A673 (cell line): ENCODE measurements around the gene CTNNA2. TPM values are rescaled to one million over a fixed set of nuclear protein-coding genes. Genes with fewer than 3 reads are reported as not detected.

Experiments
- BruUV-seq: library from RNA; stranded (reverse); fragments of 400-500 nt; replicated peaks from 2 replicates; lab custom pipeline; 2021; lab: Mats Ljungman, UMichigan
- CTCF ChIA-PET: fragments of 300-600 bp; sonication (Branson Sonifier 250); formaldehyde crosslinking; loops from one replicate; lab custom pipeline; 2022; ENCODE audit warnings: antibody characterized with exemption; lab: Charles Lee
- POLR2A ChIA-PET: fragments of 300-600 bp; sonication (Branson Sonifier 250); formaldehyde crosslinking; loops from one replicate; lab custom pipeline; 2022; ENCODE audit warnings: antibody characterized with exemption; ENCODE audit not compliant: low non-redundant PET; lab: Charles Lee
- DNase-seq: peaks from one replicate; pipeline ENCODE4 v3.0.0-alpha.2; 2015; ENCODE audit warnings: low spot score
- H3K27ac ChIP-seq: fragments of 200-600 bp; sonication (generic); 2 replicates; pipeline ENCODE4 v1.5.1; 2016; ENCODE audit warnings: mixed run types, low read depth, mild to moderate bottlenecking, mixed read lengths, antibody characterized with exemption, low read length; ENCODE audit not compliant: poor library complexity, severe bottlenecking
- H3K27me3 ChIP-seq: fragments of 200-600 bp; sonication (generic); replicated peaks from 2 replicates; pipeline ENCODE4 v1.6.1; 2017; ENCODE audit warnings: mixed run types, low read depth, mild to moderate bottlenecking, mixed read lengths, antibody characterized with exemption, low read length; ENCODE audit not compliant: insufficient read depth, poor library complexity
- H3K36me3 ChIP-seq: fragments of 200-600 bp; sonication (generic); 2 replicates; pipeline ENCODE4 v1.6.1; 2016; ENCODE audit warnings: mixed run types, mild to moderate bottlenecking, mixed read lengths, antibody characterized with exemption, low read length; ENCODE audit not compliant: insufficient read depth, poor library complexity, severe bottlenecking
- H3K4me1 ChIP-seq: fragments of 200-600 bp; sonication (generic); 2 replicates; pipeline ENCODE4 v1.6.1; 2017; ENCODE audit warnings: mixed run types, mild to moderate bottlenecking, mixed read lengths, antibody characterized with exemption, low read length; ENCODE audit not compliant: insufficient read depth, poor library complexity, severe bottlenecking
- H3K4me3 ChIP-seq: fragments of 200-600 bp; sonication (generic); 2 replicates; pipeline ENCODE4 v1.5.1; 2016; ENCODE audit warnings: low read depth, mixed run types, mild to moderate bottlenecking, mixed read lengths, low read length; ENCODE audit not compliant: poor library complexity, severe bottlenecking
- H3K9me3 ChIP-seq: fragments of 200-600 bp; sonication (generic); 2 replicates; pipeline ENCODE4 v1.6.1; 2016; ENCODE audit warnings: mixed run types, low read depth, mild to moderate bottlenecking, mixed read lengths, antibody characterized with exemption, low read length; ENCODE audit not compliant: poor library complexity, severe bottlenecking
- EZH2 ChIP-seq: fragments of 200-600 bp; sonication (generic); IDR thresholded peaks from 2 replicates; pipeline ENCODE4 v1.6.1; 2017; ENCODE audit warnings: borderline replicate concordance, low read depth, mild to moderate bottlenecking, mixed read lengths, antibody characterized with exemption, low read length; ENCODE audit not compliant: poor library complexity, severe bottlenecking
- intact Hi-C: fragments of 100-400 bp; cut with micrococcal nuclease; formaldehyde crosslinking; loops from one replicate; pipeline ENCODE4 v1.10.0; 2022; ENCODE audit not compliant: unreplicated experiment
- total RNA-seq: library from RNA; stranded (reverse); gene quantifications from 2 replicates; pipeline ENCODE4 v1.2.3, GENCODE V29; 2021
- TF ChIP-seq, protein P1 (sequence below): fragments of 300-800, 200-600 bp; sonication (generic); conservative IDR thresholded peaks from 2 replicates; pipeline ENCODE4 v1.5.1; 2017; ENCODE audit warnings: low read depth, mild to moderate bottlenecking, antibody characterized with exemption, low read length, moderate library complexity, mixed read lengths

Gene CTNNA2
- total RNA-seq, 1 experiment from 2014 or later = not detected

DNA sequence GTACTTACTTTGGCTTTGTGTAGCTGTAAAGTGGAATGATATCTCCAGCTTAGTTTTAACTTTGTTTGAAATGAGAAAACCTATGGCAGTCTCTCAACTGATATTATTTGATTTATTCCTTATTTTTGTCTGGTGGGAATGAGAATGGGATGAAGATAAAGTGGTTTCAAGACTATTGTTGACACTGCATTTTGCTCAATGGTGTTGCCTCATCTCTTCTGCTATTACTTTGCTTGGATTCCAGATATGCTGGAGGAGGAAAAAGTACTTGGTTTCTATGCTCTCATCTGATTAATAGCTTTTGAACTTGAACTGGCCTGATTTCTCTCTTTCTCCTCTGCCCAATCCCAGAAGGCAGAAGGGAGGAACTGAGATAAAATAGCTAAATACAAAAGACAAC lies 198.2 kb downstream of the CTNNA2 start:
- no TSS peak for BruUV-seq
- Histone ChIP-seq H3K4me1 (no peaks in the 10 kb centered on the region), H3K4me3 (no peak overlapping the region), H3K27ac (no peak overlapping the region), H3K36me3 (no peaks in the 10 kb centered on the region), H3K27me3 (no peaks in the 10 kb centered on the region), H3K9me3 (no peaks in the 10 kb centered on the region)
- ChIA-PET CTCF (no interaction called here), POLR2A (no interaction called here)
- intact Hi-C loops = no loop called here
- TF ChIP-seq, protein P1, sequence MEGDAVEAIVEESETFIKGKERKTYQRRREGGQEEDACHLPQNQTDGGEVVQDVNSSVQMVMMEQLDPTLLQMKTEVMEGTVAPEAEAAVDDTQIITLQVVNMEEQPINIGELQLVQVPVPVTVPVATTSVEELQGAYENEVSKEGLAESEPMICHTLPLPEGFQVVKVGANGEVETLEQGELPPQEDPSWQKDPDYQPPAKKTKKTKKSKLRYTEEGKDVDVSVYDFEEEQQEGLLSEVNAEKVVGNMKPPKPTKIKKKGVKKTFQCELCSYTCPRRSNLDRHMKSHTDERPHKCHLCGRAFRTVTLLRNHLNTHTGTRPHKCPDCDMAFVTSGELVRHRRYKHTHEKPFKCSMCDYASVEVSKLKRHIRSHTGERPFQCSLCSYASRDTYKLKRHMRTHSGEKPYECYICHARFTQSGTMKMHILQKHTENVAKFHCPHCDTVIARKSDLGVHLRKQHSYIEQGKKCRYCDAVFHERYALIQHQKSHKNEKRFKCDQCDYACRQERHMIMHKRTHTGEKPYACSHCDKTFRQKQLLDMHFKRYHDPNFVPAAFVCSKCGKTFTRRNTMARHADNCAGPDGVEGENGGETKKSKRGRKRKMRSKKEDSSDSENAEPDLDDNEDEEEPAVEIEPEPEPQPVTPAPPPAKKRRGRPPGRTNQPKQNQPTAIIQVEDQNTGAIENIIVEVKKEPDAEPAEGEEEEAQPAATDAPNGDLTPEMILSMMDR = no peak
- no peak for TF ChIP-seq EZH2
- DNase-seq = no peak

DNA sequence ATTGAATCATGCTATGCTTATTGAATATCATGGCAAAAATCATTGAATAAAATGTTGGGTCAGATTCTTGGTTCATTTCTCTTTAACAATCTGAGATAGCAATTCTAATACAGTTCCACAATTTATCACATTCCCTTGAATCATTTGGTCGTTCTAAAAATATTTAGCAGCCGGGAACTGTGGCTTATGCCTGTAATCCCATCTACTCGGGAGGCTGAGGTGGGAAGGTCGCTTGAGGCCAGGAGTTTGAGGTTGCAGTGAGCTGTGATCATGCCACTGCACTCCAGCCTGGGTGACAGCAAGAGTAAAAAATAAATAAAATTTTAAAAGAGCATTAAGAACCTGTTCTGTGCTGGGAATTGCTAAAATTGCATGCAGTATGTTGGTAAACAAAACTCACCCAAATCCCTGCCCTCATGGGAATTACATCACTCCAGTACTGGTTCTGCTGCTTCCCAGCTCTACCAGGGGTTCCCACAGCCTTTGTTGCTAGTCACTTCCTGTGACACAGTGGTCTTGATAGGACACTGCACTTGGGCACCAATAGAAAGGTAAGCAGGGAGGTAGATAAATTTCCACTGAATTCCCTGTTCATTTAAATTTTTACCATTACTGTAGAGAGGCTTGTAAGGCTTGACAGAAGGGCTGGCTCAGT lies 200.4 kb downstream of the CTNNA2 start:
- ChIA-PET POLR2A (no interaction called here), CTCF (no interaction called here)
- intact Hi-C loops = no loop called here
- no peak overlapping the region for H3K4me3 ChIP-seq
- no peaks in the 10 kb centered on the region for H3K36me3 ChIP-seq
- H3K27me3 ChIP-seq = no peaks in the 10 kb centered on the region
- no TSS peak for BruUV-seq
- no peak for DNase-seq
- no peaks in the 10 kb centered on the region for H3K4me1 ChIP-seq
- H3K9me3 ChIP-seq = no peaks in the 10 kb centered on the region
- H3K27ac ChIP-seq = no peak overlapping the region
- TF ChIP-seq EZH2 = no peak
- TF ChIP-seq, protein P1 = no peak

GRCh38 chr2:79714283-79714682 lies 201.4 kb downstream of the CTNNA2 start:
- intact Hi-C loops = no loop called here
- no peaks in the 10 kb centered on the region for H3K27me3 ChIP-seq
- H3K36me3 ChIP-seq = no peaks in the 10 kb centered on the region
- H3K9me3 ChIP-seq = no peaks in the 10 kb centered on the region
- POLR2A ChIA-PET = no interaction called here
- TF ChIP-seq, protein P1 = no peak
- TF ChIP-seq EZH2 = no peak
- CTCF ChIA-PET = no interaction called here
- H3K4me1 ChIP-seq = no peaks in the 10 kb centered on the region
- H3K27ac ChIP-seq = no peak overlapping the region
- no peak overlapping the region for H3K4me3 ChIP-seq
- no TSS peak for BruUV-seq
- no peak for DNase-seq
